Endodermal cell (in vitro differentiated cells): ENCODE measurements around the gene CLCN5. TPM values are rescaled to one million over a fixed set of nuclear protein-coding genes. Genes with fewer than 3 reads are reported as not detected.

Experiments used
- DNase-seq: peaks from one replicate; pipeline ENCODE4 v3.0.0-alpha.2; 2017
- H3K27ac ChIP-seq: 2 replicates; pipeline ENCODE4 v1.5.1; 2013; ENCODE audit warnings: mild to moderate bottlenecking, low read depth, low read length, moderate library complexity
- H3K27me3 ChIP-seq: 2 replicates; pipeline ENCODE4 v1.6.1; 2013; ENCODE audit warnings: mild to moderate bottlenecking, low read length, moderate library complexity; ENCODE audit not compliant: insufficient read depth, control insufficient read depth, poor library complexity, severe bottlenecking
- H3K36me3 ChIP-seq: 2 replicates; pipeline ENCODE4 v1.7.0; 2013; ENCODE audit warnings: mild to moderate bottlenecking, low read length, moderate library complexity; ENCODE audit not compliant: control insufficient read depth, insufficient read depth
- H3K4me1 ChIP-seq: one replicate; pipeline ENCODE4 v1.7.0; 2013; ENCODE audit warnings: low read length; ENCODE audit not compliant: control insufficient read depth, insufficient read depth
- H3K4me3 ChIP-seq: 2 replicates; pipeline ENCODE4 v1.5.1; 2013; ENCODE audit warnings: mild to moderate bottlenecking, low read length, moderate library complexity
- H3K9ac ChIP-seq: 2 replicates; pipeline ENCODE4 v1.6.1; 2013; ENCODE audit warnings: mild to moderate bottlenecking, low read length, moderate library complexity; ENCODE audit not compliant: poor library complexity, severe bottlenecking; ENCODE audit errors: extremely low read depth
- H3K9me3 ChIP-seq: 2 replicates; pipeline ENCODE4 v1.6.1; 2013; ENCODE audit warnings: mild to moderate bottlenecking, low read length, moderate library complexity; ENCODE audit not compliant: control insufficient read depth
- H3K27ac Mint-ChIP-seq: 2 replicates; pipeline ENCODE4 v1.8.0; 2020; ENCODE audit warnings: mixed read lengths
- H3K27me3 Mint-ChIP-seq: 2 replicates; pipeline ENCODE4 v1.8.0; 2021; ENCODE audit warnings: mild to moderate bottlenecking, mixed read lengths; ENCODE audit not compliant: insufficient read depth
- H3K36me3 Mint-ChIP-seq: 2 replicates; pipeline ENCODE4 v1.8.0; 2020; ENCODE audit warnings: low read depth, mixed read lengths
- H3K4me1 Mint-ChIP-seq: 2 replicates; pipeline ENCODE4 v1.8.0; 2020; ENCODE audit warnings: mixed read lengths
- H3K4me3 Mint-ChIP-seq: 2 replicates; pipeline ENCODE4 v1.8.0; 2020; ENCODE audit warnings: mild to moderate bottlenecking, moderate library complexity, mixed read lengths
- H3K9me3 Mint-ChIP-seq: 2 replicates; pipeline ENCODE4 v1.8.0; 2020; ENCODE audit warnings: mild to moderate bottlenecking, mixed read lengths
- CTCF ChIP-seq: fragments of 200-600 bp; sonication (generic); conservative IDR thresholded peaks from 2 replicates; pipeline ENCODE4 v1.5.0; 2021; ENCODE audit warnings: antibody characterized with exemption, mild to moderate bottlenecking
- WGBS, 2 experiments: methylation state at CpG; one replicate each; pipeline versions ENCODE4 v1.1.5 to v1.1.7; 2013; ENCODE audit warnings: missing lambda C conversion rate in 2 of 2, mixed read lengths in 1 of 2; ENCODE audit not compliant: insufficient coverage in 1 of 2, insufficient read length in 1 of 2; 5-methylcytosine and 5-hydroxymethylcytosine counted together
- total RNA-seq, 2 donors: library from RNA; stranded (reverse); fragmentation: NEBNext Ultra II Directional in 1 of 2; extraction: Animal tissue kit (Norgen Biotek cat#: 25700) in 1 of 2; gene quantifications; 2 replicates in 1 of 2; 3 replicates in 1 of 2; pipeline ENCODE4 v1.2.1, GENCODE V29; 2021

CLCN5 gene
- total RNA-seq, 2 donors from 2014 or later: 12.9 to 18.9 TPM

GRCh38 chrX:50071494-50071893, 149.1 kb downstream of the CLCN5 start:
- Histone ChIP-seq H3K36me3 (no peaks in the 10 kb centered on the region), H3K27ac (no peak overlapping the region), H3K4me3 (no peak overlapping the region), H3K27me3 (no peaks in the 10 kb centered on the region), H3K9me3 (no peaks in the 10 kb centered on the region), H3K9ac (no peak overlapping the region), H3K4me1 (no peaks in the 10 kb centered on the region)
- Mint-ChIP-seq H3K27me3 (no peaks in the 10 kb centered on the region), H3K27ac (no peak overlapping the region), H3K4me3 (no peak overlapping the region), H3K9me3 (peaks cover 38% of the 10 kb centered on the region), H3K4me1 (no peaks in the 10 kb centered on the region), H3K36me3 (peaks cover 4% of the 10 kb centered on the region)
- 60 to 90% methylated on average over 1 of the region's 1 CpG for WGBS, 2 experiments
- no peak for DNase-seq
- TF ChIP-seq CTCF: no peak

- no peak for TF ChIP-seq CTCF
- no peaks in the 10 kb centered on the region for H3K36me3 ChIP-seq
- DNase-seq: no peak
- no peak overlapping the region for H3K4me3 ChIP-seq
- H3K27me3 ChIP-seq: no peaks in the 10 kb centered on the region
- no peaks in the 10 kb centered on the region for H3K9me3 ChIP-seq
- H3K27ac ChIP-seq: no peak overlapping the region
- H3K4me1 ChIP-seq: no peaks in the 10 kb centered on the region
- H3K9me3 Mint-ChIP-seq: peaks cover 37% of the 10 kb centered on the region
- 100% methylated on average over 1 of the region's 1 CpG for WGBS, 2 experiments
- no peaks in the 10 kb centered on the region for H3K4me1 Mint-ChIP-seq
- no peak overlapping the region for H3K27ac Mint-ChIP-seq
- no peak overlapping the region for H3K4me3 Mint-ChIP-seq
- peaks cover 7% of the 10 kb centered on the region for H3K36me3 Mint-ChIP-seq
- no peaks in the 10 kb centered on the region for H3K27me3 Mint-ChIP-seq
- H3K9ac ChIP-seq: no peak overlapping the region
Observed at GRCh38 chrX:50072110-50072509, 149.7 kb downstream of the CLCN5 start.

- H3K4me1 ChIP-seq: no peaks in the 10 kb centered on the region
- 83 to 94% methylated on average over 1 to 2 of the region's 2 CpGs for WGBS, 2 experiments
Observed at GRCh38 chrX:50073601-50074000, 151.2 kb downstream of the CLCN5 start.

More at GRCh38 chrX:50073601-50074000, 151.2 kb downstream of the CLCN5 start:
- no peak overlapping the region for H3K27ac Mint-ChIP-seq
- no peak for DNase-seq
- no peak overlapping the region for H3K9ac ChIP-seq
- no peak overlapping the region for H3K4me3 Mint-ChIP-seq
- no peaks in the 10 kb centered on the region for H3K27me3 Mint-ChIP-seq
- TF ChIP-seq CTCF: no peak
- H3K36me3 ChIP-seq: no peaks in the 10 kb centered on the region
- H3K36me3 Mint-ChIP-seq: peaks cover 7% of the 10 kb centered on the region
- no peak overlapping the region for H3K4me3 ChIP-seq
- H3K27ac ChIP-seq: no peak overlapping the region
- peaks cover 37% of the 10 kb centered on the region for H3K9me3 Mint-ChIP-seq
- H3K4me1 Mint-ChIP-seq: no peaks in the 10 kb centered on the region
- H3K27me3 ChIP-seq: no peaks in the 10 kb centered on the region
- no peaks in the 10 kb centered on the region for H3K9me3 ChIP-seq
